Transverse colon (tissue), 4 donors: Measurements from ENCODE around the gene RGL2.

ENCODE experiments used
- EP300 ChIP-seq: sonication (generic); formaldehyde crosslinking; IDR thresholded peaks from one replicate; pipeline ENCODE4 v1.6.1; 2017; ENCODE audit warnings: antibody characterized with exemption, low read depth
- POLR2A ChIP-seq: fragments of 450-650 bp; IDR thresholded peaks from one replicate; pipeline ENCODE4 v1.6.1; 2016; ENCODE audit warnings: antibody characterized with exemption, mild to moderate bottlenecking, moderate library complexity
- POLR2AphosphoS5 ChIP-seq, 3 donors: sonication (generic); formaldehyde crosslinking; IDR thresholded peaks; one replicate each; pipeline ENCODE4 v1.6.1; 2016; ENCODE audit warnings: antibody characterized with exemption in 3 of 3
- TF ChIP-seq, protein P1 (sequence below), 5 experiments: fragments of 200-600 bp in 3 of 5; fragments of 450-650 bp in 2 of 5; sonication (generic) in 3 of 5; IDR thresholded peaks; 1 replicate in 2 of 5; 2 replicates in 3 of 5; pipeline ENCODE4 v1.5.1; 2016 to 2017; ENCODE audit warnings: antibody characterized with exemption in 5 of 5, inconsistent platforms in 3 of 5, mild to moderate bottlenecking in 2 of 5, moderate library complexity in 1 of 5

DNA sequence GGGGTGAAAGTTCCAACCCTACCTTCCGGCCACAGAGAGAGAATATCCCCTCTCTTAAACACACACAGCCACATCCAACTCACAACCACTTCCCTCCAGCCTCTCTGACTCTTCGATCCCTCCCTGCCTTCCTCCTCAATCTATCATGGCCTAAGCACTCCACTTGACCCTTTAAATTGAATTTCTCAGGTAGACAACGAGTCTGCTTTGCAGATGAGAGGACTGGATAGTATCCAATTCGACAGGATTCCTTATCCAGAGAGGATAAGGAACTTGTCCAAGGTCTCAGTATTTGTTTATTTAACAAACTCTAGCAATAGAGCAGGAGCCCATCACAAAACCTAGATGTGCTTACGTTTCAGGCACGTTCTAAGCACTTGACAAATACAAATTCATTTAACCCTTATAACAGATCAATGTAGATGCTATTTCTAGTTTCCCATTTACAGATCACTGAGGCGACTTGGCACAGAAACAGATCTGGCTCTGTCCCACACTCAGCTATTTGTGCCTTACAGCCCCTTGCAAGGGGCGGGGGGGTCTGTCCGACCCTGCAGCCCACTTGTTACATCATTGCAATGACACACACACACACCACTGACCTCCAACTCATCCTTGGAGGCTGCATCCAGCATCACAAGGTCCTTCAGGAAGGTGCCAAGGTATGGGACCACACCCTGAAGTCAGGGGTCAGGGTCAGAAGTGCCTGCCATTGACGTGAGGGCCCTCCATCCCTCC lies 4.5 kb downstream of the RGL2 start:
- TF ChIP-seq, protein P1, sequence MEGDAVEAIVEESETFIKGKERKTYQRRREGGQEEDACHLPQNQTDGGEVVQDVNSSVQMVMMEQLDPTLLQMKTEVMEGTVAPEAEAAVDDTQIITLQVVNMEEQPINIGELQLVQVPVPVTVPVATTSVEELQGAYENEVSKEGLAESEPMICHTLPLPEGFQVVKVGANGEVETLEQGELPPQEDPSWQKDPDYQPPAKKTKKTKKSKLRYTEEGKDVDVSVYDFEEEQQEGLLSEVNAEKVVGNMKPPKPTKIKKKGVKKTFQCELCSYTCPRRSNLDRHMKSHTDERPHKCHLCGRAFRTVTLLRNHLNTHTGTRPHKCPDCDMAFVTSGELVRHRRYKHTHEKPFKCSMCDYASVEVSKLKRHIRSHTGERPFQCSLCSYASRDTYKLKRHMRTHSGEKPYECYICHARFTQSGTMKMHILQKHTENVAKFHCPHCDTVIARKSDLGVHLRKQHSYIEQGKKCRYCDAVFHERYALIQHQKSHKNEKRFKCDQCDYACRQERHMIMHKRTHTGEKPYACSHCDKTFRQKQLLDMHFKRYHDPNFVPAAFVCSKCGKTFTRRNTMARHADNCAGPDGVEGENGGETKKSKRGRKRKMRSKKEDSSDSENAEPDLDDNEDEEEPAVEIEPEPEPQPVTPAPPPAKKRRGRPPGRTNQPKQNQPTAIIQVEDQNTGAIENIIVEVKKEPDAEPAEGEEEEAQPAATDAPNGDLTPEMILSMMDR (IDR thresholded peaks at IDR 0.05), result no peak
- no peak for TF ChIP-seq POLR2AphosphoS5 (IDR thresholded peaks at IDR 0.05)
- no peak for TF ChIP-seq POLR2A
- TF ChIP-seq EP300, result no peak
